Neural cell (in vitro differentiated cells): ENCODE results near the gene AGT.

Experiments
- EP300 ChIP-seq: fragments of 450-650 bp; conservative IDR thresholded peaks from 2 replicates; pipeline ENCODE4 v1.6.1; 2014; ENCODE audit warnings: antibody characterized with exemption, mild to moderate bottlenecking, moderate library complexity; ENCODE audit not compliant: poor library complexity, severe bottlenecking
- EZH2 ChIP-seq: fragments of 200-600, 300-800 bp; shearing (Covaris generic), sonication (generic); IDR thresholded peaks from 2 replicates; pipeline ENCODE4 v1.6.1; 2014; ENCODE audit warnings: antibody characterized with exemption, low read length, borderline replicate concordance, mild to moderate bottlenecking; ENCODE audit not compliant: insufficient read depth, poor library complexity, severe bottlenecking
- POLR2AphosphoS5 ChIP-seq: IDR thresholded peaks from 2 replicates; pipeline ENCODE4 v1.6.1; 2012
- SMC3 ChIP-seq: fragments of 450-650 bp; conservative IDR thresholded peaks from 2 replicates; pipeline ENCODE4 v1.6.1; 2014; ENCODE audit warnings: antibody characterized with exemption, mild to moderate bottlenecking, moderate library complexity; ENCODE audit not compliant: poor library complexity
- TF ChIP-seq, protein P1 (sequence below): fragments of 450-650 bp; IDR thresholded peaks from 2 replicates; pipeline ENCODE4 v1.5.1; 2014; ENCODE audit warnings: antibody characterized with exemption, mild to moderate bottlenecking, moderate library complexity; ENCODE audit not compliant: poor library complexity, severe bottlenecking

DNA sequence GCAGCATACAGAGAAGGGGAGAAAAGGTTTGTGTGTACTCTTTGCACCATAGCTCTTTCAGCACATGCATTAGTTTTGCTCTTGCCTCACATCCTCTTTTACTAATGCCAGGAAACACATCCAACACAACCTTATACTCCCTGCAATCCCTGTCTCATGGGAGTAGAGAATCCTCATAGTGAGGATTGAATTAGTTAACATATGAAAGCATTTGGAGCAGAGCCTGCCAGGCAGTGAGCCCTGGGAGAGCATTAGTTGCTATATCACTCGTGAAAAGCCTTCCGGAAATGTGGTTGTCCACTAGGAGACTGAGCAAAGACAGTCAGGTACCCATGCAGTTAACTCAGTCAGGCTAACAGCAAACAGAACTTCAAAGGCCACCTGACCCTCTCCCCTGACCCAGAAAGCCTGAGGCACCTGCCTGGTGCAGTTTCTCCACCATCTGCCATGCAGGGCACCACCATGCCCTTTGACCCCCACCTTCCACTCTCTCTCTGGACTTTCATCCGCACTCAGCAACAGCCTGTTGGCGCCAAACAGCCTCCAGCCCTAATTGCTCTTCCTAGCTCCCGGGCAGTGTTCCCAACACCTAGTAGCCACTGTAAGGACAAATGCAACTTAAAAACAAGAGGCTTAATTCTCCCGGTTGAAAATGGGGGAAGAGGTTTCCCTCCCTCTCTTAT is 14.9 kb upstream of the AGT start:
- TF ChIP-seq, protein P1, sequence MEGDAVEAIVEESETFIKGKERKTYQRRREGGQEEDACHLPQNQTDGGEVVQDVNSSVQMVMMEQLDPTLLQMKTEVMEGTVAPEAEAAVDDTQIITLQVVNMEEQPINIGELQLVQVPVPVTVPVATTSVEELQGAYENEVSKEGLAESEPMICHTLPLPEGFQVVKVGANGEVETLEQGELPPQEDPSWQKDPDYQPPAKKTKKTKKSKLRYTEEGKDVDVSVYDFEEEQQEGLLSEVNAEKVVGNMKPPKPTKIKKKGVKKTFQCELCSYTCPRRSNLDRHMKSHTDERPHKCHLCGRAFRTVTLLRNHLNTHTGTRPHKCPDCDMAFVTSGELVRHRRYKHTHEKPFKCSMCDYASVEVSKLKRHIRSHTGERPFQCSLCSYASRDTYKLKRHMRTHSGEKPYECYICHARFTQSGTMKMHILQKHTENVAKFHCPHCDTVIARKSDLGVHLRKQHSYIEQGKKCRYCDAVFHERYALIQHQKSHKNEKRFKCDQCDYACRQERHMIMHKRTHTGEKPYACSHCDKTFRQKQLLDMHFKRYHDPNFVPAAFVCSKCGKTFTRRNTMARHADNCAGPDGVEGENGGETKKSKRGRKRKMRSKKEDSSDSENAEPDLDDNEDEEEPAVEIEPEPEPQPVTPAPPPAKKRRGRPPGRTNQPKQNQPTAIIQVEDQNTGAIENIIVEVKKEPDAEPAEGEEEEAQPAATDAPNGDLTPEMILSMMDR: no peak
- TF ChIP-seq EZH2 (no peak), SMC3 (no peak), EP300 (no peak), POLR2AphosphoS5 (no peak)
